Measurements from ENCODE around the gene TBC1D22A.
"Not testable (repeated sequence)": the region's sequence is repeated elsewhere in the genome, so short reads cannot be mapped to it uniquely, and the experiment has no call there.

TBC1D22A gene

DNA sequence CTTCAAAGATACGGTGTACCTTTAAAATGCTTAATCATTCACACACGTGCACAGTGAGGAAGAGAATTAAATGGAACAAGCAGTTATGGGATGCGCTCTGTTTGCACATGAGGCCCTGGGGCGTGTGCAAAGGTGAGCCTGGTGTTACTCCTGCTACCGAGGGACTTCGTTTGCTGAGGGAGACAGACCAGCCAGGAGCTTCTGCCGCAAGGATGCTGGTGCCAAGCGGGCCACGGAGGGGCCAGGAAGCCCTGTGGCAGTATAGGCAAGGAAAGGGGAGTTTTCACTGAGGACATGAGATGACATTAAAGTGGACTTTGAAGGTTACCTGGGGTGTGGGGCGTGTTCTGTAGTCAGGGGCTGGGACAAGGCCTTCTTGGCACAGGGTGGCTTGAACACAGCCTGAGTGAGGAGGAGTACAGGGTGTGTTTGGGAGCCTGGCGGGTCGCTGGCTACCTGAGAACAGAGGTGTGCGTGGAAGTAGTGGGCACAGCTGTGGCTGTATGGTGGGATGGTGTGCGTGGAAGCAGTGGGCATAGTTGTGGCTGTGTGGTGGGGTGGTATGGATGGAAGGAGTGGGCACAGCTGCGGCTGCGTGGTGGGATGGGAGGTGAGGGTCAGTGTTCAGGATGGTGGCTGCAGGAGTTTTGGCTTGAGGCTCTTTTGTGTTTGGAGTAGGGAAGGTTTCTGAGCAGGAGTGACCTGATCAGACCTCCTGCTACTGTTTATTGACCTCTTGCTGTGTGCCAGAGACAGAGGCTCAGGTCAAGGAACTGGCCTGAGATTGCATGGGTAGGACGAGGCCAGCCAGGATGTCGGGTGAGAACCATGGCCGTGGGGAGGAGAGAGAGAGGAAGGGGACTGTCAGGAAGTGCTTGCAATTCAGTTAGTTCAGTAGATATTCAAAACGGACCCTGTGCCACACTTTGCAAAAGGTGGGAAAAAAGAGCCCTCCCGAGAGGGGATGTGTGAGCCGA lies 13.7 kb downstream of the TBC1D22A start:
- no peak for DNase-seq

GRCh38 chr22:46776876-46777608 lies 14.6 kb downstream of the TBC1D22A start:
- DNase-seq = no peak

DNA sequence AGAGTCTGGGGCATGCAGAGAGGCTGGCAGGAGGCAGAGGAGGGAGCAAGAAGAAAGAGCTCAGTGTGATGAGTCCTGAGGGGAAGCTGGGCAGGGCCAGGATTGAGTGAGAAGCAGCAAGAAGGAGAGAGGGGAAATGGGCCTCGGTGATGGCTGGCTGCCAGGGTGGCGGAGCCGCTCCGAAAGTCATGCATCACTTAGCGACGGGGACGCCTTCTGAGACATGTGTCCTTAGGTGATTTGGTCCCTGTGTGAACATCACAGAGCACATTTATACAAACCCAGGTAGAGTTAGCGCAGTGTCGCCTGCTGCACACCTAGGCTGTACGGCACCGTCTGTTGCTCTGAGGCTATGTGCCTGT lies 15.1 kb downstream of the TBC1D22A start:
- peak; percentile 42 for DNase-seq

DNA sequence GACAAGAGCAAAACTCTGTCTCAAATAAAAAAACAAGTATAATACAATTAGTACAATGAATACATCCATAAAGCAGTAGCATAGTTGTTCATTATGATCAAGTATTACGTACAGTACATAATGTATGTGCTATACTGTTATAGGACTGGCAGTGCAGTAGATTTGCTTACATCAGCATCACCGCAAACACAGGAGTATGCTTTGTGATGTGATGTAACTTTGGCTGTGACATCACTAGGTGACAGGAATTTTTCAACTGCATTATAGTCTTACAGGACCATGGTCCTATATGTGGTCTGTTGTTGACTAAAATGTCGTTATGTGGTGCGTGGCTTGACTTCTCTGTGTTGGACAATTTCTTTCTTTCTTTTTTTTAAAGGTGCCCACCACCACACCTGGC lies 16.6 kb downstream of the TBC1D22A start:
- DNase-seq = no peak

- DNase-seq = no peak
Observed at GRCh38 chr22:46779651-46780050, 17.2 kb downstream of the TBC1D22A start.

DNA sequence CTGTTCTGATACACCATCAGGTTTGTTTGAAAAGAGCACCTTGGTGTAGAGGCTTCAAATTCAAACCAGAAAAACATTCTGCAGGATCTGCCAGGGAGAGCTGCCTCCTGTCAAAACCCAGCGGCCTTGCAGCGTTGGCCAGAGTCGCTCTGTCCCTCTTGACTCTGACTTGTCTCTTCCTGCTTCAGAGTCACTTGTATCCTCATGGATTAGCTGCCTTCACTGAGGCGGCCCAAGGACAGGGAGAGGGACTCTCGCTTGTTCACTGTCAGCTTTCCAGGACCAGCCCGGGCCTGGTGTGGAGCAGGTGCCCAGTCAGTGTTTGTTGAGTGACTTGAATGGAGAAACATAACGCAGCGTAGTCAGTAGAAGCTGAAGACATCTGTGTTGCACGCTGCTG lies 18.0 kb downstream of the TBC1D22A start:
- DNase-seq = no peak

DNA sequence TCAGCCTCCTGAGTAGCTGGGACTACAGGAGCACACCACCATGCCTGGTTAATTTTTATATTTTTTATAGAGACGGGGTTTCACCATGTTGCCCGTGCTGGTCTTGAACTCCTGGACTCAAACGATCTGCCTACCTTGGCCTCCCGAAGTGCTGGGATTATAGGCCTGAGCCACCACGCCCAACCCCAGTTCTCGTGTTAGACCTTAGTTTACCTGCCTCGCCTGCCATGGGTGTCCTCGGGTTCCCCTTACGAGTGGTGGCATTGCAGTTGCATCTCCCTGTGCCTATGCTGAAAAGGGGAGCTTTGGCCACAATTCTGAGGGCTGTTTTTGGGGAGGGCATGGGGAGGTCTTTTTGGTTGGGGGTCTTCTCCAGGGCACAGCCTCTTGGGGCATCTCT lies 18.8 kb downstream of the TBC1D22A start:
- no peak for DNase-seq

- DNase-seq = not testable (repeated sequence)
Observed at GRCh38 chr22:46782200-46782599, 19.8 kb downstream of the TBC1D22A start.

DNA sequence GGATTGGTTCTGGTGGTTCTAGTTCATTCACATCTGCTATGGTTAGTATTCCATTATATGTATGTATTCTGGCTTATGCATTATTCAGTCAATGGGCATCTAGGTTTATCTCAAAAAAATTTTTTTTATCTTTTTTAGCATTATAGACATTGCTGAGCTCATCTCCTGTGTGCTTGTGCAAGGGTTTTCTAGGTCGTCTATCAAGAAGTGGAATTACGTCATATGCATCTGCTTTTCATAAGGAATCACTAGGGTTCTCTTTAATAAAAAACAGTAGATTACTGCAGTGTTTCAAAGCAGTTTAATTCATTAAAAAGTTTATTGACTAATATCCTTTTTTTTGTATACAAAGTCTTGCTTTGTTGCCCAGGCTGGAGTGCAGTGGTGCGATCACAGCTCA lies 21.3 kb downstream of the TBC1D22A start:
- DNase-seq = no peak

- no peak for DNase-seq
Observed at GRCh38 chr22:46788441-46789172, 26.2 kb downstream of the TBC1D22A start.

- DNase-seq = no peak
Observed at GRCh38 chr22:46789992-46790391, 27.5 kb downstream of the TBC1D22A start.

DNA sequence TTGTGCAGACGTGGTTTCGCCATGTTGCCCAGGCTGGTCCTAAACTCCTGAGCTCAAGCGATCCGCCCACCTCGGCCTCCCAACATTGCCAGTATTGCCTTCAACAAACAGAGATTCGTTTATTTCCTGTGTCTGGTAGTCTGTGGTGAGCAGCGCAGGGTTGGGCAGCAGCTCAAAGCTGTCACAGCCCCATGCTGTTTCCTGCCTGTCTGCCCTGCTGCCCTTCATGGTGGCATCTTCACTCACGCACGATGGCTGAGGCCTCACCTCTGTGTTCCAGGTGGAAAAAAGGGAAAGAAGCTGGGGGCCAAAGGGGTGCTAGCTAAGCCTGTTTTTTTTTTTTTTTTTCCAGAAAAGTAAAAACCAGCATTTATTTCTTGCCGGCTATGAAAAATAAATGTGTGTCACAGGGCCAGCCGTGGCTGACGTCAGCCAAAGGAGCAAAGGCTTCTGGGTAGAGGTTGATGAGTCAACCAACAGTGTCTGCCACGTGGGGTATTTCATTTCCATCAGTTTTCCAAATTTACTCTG lies 28.8 kb downstream of the TBC1D22A start:
- DNase-seq = no peak

DNA sequence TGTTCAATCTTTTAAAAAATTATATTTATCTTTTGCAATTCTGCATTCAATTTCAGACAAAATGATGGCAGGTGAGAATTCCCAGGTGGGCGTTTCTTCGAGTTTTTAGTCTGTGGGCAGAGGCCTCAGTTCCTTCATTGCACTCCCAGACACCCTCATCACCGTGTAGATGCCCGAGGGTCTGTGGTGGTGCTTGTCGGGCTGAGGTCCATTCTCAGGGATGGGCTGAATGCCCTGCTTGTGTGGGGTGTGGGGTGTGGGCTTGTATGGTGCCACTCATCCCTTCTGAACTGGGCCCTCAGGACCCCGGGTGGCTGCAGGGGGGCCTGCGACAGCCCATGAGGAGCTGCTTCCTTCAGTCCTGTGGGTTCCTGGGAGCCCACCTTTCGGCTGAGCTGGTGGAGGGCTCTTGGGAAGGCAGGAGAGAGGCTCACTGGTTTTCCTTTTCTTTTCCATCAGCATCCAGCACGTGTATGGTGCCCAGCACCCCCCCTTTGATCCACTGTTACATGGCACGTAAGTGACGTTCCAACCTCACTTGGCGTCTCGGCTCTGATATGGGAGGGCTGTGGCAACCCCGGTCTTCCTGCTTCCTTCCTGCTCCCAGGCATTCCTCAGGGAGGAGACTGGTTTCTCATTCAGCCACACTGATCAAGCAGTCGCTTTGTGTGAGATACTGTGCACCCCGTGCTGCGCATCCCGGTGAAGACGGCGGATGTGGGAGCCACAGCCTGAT lies 29.8 kb downstream of the TBC1D22A start:
- no peak for DNase-seq

DNA sequence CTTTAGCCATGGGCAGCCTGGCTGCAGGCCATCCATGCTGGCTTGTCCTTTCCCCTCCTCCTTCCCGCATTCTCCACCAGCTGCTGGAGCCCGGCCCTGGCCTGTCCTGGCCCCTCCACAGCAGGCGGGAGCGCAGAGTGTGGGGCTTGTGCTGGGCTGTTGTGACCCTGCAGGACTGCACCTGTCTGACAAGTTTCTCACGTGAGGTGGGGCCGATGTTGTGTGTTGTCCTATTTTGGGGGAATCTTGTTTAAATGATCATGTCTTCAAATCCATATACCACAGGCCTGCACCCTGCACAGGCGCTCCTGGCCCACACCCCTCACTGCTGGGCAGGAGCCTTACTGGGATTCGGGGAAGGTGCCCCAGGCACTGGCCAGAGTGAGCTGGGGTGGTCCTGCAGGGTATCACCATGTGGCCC lies 30.4 kb downstream of the TBC1D22A start:
- DNase-seq = no peak

- no peak for DNase-seq
Observed at GRCh38 chr22:46793497-46793896, 31.0 kb downstream of the TBC1D22A start.

DNA sequence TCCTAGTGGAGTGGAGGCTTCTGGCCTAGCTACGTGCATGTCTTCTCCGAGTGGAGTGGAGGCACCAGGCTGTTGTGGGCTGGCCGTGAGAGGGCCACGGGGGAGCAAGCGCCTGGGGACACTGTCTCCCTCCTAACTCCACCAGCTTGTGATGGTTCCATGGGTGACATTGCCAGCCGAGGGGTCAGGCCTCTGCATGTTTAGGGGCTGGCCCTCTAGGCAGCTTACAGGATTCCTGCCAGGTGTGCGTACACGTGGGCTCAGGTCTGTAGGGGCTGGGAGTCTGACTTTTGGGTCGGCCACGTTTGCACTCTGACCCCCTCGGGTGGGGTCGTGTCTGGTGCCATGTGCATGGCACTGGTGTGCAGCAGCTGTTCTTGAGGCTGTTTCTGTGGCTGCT lies 31.6 kb downstream of the TBC1D22A start:
- no peak for DNase-seq

GRCh38 chr22:46794491-46794890 lies 32.0 kb downstream of the TBC1D22A start:
- no peak for DNase-seq

DNA sequence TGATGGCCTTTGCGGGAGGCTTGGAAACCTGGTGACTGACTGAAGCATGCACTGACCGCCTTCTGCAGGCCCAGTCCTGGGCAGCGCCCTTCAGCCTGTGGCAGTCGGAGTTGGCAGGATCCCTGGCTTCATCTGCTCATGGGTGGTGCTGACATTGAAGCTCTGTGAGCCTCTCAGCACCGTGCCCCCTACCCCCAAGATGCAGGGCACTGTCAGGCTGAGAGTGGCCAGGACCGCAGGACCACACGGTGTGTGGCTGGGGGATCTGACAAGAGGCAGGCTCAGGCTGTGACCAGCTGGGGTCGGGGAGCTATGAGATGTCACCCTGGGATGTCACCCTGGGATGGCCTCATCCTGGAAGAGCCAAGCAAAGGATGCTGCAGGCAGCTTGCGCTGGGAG lies 32.7 kb downstream of the TBC1D22A start:
- no peak for DNase-seq

- no peak for DNase-seq
Observed at GRCh38 chr22:46795845-46796565, 33.6 kb downstream of the TBC1D22A start.

GRCh38 chr22:46796566-46797195 lies 34.2 kb downstream of the TBC1D22A start:
- no peak for DNase-seq

DNA sequence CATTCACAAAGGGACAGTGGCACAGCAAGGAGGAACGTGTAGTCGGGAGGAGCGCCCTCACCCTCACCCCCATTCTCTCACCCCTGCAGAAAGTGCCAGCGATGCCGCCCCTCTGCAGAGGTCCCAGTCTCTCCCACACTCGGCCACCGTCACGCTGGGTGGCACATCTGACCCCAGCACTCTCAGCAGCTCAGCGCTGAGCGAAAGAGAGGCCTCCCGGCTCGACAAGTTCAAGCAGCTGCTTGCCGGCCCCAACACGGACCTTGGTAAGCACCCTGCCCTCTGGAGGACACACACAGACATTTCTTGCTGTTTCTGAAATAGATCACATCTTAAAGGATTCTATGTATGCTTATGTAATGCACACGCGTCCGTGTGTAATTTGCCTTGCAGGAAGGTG lies 34.9 kb downstream of the TBC1D22A start:
- DNase-seq = peak; percentile 35
